ENCODE data around the gene HMGXB4.
"Not testable (repeated sequence)": the region's sequence is repeated elsewhere in the genome, so short reads cannot be mapped to it uniquely, and the experiment has no call there.

The HMGXB4 gene, protein sequence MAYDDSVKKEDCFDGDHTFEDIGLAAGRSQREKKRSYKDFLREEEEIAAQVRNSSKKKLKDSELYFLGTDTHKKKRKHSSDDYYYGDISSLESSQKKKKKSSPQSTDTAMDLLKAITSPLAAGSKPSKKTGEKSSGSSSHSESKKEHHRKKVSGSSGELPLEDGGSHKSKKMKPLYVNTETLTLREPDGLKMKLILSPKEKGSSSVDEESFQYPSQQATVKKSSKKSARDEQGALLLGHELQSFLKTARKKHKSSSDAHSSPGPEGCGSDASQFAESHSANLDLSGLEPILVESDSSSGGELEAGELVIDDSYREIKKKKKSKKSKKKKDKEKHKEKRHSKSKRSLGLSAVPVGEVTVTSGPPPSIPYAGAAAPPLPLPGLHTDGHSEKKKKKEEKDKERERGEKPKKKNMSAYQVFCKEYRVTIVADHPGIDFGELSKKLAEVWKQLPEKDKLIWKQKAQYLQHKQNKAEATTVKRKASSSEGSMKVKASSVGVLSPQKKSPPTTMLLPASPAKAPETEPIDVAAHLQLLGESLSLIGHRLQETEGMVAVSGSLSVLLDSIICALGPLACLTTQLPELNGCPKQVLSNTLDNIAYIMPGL

DNA sequence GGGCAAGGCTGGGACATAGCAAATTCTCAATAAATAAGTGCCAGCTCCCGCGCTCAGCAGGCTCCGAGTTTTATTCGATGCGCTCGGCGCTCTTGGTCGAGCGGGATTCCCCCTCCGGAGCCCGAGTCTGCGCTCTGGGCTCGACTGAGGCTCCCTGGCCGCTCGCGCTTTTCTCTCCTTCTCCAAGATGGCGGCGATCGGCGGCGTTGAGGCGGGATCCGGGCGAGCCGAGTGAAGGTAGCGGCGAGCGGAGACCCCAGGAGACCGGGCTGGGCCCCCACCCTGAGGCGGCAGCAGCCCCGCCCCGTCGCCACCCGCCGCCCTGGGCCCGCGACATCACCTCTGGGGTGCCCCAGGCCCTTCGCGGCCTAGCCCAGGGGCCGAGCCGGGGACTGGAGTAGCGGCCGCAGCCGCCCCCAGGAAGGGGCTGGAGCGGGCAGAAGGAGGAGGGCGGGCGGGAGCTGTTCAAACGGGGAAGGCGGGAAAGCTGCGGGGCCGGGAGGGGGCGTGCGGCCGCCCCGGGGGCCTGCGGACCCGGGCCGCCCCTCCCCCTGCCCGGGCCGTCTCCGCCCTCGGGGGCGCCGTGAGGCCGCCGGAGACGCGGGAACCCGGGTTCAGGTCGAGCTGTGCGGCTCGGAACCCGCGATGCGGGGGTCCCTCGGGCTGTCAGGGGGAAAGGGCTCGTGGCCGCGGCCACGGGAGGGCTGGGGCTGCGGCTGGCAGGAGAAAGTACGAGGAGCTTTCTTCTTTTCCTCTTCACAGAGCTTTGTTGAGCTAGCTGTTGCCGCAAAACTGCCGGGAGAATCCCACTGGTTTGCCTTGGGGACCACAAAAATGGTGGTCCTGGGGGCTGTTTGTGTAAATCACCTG lies at the start of gene HMGXB4:
HMGXB4 (plus strand) TSS at position 173 of the 870 bp plus-strand sequence. CDS start 4,898 bp downstream, outside the sequence.
- DNase-seq, result peak; percentile 57 to 88

DNA sequence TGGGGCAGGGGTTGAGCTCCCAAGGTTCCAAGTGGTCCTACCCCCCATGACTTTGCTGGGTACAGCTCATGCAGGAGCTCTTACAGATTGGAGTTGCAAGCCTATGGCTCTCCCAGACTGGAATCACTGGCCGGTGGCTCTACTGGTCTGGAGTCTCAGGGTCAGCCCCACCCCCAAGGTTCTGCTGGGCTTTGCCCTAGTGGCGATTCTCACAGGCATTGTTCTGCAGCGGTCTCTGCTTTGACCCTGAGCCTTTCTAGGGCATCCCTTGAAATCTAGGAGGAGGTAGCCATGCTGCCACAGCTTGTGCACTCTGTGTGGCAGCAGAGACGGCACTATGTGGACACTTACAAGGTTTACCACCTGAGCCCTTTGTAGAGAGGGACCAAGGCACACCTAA lies 49.3 kb upstream of the HMGXB4 start:
- DNase-seq, result no peak

DNA sequence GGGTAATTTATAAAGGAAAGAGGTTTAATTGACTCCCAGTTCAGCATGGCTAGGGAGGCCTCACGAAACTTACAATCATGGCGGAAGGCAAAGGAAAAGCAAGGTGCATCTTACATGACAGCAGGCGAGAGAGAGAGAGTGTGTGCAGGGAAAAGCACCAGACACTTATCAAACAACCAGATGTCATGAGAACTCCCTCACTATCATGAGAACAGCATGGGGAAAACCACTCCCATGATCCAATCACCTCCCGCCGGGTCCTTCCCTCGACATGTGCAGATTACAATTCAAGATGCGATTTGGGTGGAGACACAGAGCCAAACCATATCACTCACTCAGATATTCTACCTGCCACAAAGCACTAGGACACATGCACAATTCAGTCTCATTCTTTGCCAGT lies 48.1 kb upstream of the HMGXB4 start:
- DNase-seq, result peak; percentile 91 to 97

DNA sequence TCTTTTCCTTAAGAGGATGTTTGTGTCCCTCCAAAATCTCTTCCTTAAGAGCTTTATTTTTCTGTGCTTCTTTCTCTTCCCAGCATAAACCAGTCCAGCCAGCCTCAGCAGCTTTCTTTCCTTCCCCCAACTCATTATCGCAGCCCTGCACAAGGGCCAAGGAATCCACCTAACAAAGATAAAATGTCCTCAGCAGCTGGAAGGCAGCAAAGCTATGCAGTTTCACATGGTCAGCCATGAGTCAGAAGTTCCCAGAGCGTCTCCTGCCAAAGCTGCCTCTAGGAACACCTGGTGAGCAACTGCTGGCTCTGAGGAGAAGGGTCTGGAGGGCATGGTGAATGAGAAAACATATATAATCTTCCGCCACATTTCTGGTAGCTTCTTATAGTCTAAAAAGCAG lies 45.3 kb upstream of the HMGXB4 start:
- DNase-seq, result no peak

DNA sequence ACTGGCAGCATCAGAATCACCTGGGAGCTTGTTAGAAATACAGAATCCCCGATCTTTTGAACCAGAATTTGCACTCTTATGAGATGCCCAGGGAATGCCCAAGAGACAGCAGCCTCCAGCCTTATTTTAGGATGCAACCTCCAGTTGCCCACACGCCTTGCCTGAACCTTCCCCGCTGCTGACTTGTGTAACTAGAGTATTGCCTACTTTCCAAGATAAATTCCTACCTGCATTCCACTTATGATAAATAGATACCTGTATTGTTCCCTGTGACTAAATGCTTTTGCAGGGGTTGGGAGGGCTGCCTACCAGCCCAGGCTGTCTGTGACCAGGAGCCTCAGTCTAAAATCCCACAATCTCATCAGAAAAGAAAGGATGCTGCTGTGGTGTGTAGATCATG lies 44.3 kb upstream of the HMGXB4 start:
- no peak for DNase-seq

DNA sequence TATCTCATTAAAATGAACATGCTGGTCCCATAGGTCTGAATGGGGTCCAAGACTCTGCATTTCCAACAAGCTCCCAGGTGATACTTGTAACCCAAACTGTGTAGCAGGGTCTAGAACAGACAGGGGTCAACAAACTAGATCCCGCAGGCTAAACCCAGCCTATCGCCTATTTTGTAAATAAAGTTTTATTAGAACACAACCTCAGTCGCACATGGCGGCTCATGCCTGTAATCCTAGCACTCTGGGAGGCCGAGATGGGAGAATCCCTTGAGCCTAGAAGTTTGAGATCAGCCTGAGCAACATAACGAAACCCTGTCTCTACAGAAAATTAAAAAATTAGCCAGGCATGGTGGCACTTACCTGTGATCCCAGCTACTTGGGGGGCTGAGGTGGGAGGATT lies 42.3 kb upstream of the HMGXB4 start:
- DNase-seq, result no peak

DNA sequence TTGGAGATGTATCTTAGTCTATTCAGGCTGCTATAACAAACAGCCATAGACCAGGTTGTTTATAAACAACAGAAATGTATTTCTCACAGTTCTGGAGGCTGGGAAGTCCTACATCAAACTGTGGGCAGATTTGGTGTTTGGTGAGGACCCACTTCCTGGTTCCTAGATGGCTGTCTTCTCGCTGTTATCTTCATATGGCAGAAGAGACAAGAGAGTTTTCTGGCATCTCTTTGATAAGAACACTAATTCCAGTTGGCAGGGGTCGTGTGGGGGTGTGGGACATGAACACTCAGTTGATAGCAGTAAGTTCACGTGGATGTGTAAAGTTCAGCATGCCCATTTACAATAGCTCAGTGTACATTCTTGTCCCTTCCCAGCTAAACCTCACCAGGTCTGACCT lies 41.3 kb upstream of the HMGXB4 start:
- DNase-seq, result no peak

DNA sequence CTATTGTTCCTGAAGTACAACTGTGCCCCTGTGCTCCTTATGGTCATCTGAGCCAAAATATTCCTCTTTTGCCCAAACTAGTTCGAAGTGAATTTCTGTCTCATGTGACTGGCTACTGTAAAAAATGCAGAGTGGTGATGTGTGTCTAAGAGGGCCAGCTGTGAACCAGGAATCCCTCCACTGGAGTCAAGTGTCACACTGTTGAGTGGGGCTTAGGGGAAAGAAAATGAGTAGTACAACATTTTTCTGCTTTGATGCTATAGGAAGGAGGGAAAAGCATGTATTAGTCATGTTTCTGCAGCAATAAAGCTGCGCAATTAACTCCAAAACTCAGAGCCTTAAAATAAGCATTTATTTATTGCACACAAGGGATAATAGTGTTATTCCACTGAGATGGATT lies 39.8 kb upstream of the HMGXB4 start:
- peak in 1 of 2 experiments; percentile 52 for DNase-seq

DNA sequence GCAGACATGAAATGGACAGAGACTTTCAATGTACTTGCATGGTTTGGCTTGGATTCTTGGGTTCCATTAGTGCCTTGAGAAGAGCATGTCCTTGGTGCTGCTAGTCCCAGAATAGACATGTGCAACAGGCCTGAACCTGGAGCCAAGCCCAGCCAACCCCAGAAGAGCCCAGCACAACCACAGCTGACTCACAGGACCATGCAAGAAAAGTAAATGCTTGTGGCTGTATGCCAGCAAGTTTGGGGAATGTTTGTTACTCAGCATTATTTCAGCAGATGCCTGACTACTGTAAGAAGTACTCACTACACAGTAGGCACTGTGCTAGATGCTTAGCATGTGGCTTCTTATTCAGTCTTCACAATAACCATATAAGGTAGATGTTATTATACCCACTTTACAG lies 39.2 kb upstream of the HMGXB4 start:
- no peak for DNase-seq

DNA sequence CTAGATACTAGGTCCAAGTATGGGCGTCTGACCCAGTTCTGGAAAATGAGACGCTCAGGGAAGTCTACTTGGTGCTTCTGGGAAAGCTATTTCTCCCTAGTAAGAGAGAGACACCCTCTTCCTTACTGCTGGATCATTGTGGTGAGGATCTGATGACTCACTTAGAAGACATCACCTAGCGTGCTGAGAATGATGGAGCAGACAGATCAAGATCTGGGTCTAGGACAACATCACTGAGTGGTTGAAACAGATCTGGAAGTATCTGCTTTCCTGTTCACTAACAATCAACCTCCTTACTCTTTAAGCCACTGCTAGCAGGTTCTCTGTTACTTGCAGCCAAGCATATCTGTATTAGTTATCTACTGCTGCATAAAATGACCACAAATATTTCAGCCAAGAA lies 38.3 kb upstream of the HMGXB4 start:
- DNase-seq, result no peak

DNA sequence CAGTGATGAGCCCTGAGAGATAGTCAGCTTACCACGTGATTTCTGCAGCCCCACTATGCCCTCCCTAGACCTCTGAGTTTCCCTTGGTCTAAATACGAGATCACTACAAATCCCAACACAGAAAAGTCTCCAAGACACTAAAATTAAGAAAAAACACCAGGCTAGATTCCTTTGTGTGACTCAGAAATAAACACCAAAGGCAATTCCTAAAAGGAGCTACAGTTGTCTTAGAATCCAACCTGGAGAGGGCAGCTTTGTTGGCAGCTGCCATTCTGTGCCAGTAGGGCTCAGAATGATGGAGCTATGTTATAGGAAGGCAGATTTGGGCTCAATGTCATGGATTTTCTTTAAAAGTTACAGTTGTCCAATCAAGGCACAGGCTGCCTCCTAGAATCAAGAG lies 37.1 kb upstream of the HMGXB4 start:
- no peak for DNase-seq

DNA sequence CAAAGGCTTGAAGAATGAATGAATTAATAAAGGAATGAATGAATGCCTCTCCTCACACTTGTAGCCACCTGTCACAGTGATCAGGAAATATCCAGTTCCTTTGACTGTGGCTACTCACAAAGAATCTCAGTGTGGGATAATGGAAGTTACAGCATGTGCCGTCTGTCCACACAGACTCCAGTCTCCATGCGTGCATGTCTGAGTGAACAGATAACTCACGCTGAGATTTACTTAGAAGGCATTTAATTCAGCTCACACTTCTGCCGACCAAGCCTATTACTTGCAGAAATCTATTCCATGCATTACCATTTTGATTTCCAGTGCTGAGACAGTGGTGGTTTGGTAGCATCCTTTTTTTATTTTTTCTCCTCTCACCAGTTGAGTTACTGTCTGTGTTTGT lies 32.3 kb upstream of the HMGXB4 start:
- no peak for DNase-seq

DNA sequence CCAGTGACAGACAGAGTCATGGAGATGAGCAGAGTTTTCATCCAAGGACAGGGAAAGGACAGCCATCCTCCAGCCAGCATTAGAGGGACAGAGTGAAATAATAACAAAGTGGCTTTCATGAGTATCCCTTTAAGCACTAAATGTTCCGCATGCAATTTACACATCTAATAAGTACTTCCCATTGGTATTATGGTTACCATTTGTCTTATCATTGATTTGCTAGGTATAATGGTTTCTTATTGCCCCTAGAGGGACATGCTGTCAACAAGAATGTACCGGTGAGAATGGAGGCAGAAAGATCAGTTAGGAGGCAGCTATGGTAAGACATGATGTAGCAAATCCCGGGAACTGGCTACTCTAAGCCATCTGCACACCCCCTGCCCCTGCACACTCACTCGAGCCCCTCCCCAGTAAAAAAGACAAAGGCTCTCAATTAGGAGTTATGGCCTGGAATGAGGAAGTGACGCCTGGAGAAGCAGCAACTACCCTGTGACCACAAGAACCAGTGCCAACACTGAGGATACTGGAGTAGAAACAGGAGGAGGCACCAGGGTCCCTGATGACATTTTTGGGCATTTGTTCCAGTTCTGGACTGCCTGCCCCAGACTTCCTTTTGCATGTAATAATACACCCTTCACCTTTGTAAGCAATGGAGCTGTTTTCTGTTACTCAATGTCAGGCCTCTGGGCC lies 30.2 kb upstream of the HMGXB4 start:
- DNase-seq, result no peak

DNA sequence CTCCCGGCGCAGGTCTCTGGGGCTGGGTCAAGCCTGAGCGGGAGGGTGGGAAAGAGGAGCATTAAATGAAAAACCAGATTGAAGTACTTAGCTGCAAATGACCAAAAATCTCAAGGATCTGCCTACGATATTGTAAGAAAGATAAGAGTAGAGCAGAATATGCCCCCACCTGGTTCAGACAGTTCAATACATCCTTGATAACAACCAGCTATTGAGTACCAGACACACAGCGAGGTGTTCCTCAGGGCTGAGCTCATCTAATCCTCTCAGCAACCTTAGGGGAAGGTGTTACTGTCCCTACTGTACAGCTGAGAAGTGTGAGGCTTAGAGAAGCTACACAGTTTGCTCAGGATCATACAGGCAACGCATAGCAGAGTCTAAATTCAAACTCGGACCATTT lies 27.4 kb upstream of the HMGXB4 start:
- DNase-seq, result peak in 1 of 2 experiments; percentile 68

DNA sequence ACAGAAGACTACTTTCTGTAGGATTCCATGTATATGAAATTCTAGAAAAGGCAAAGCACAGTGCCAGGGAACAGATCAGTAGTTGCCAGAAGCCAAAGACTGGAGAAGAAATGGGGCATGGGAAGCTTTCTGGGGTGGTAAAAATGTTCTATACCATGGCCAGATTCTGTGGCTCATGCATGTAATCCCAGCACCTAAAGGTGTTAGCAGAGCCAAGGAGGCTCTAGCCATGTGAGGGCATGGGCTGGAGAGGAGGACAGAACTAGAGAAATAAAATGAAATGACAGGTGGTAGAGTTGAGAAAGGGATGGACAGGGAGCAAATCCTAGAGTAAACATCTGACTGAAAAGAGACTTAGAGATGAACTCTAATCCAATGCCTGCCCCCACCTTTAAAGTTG lies 26.9 kb upstream of the HMGXB4 start:
- peak in 1 of 2 experiments; percentile 39 for DNase-seq

DNA sequence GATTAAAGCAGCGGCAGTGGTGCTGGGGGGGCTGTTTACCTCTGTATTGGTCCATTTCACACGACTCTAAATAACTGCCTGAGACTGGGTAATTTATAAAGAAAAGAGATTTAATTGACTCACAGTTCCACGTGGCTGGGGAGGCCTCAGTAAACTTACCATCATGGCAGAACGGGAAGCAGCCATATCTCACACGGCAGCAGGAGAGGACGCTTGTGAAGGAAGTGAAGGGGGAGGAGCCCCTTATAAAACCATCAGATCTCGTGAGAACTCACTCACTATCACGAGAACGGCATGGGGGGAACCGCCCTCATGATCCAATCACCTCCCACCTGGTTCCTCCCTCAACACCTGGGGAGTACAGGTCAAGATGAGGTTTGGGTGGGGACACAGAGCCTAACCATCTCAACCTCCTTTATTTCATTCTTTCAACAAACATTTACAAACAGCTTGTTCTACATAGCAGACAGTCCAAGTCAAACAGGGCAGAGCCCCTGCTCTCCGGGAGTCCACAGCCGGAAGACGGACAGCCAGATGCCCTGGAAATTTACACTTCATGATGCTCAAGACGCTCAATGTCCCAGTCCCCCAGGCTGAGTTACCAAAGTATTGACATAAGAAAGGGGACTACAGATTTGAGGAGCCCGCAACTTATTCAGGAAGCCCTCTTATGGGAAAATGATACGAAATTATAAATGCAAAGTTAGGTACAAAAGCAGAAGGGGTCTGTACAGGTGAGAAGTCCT lies 26.3 kb upstream of the HMGXB4 start:
- DNase-seq, result peak; percentile 63 to 75

DNA sequence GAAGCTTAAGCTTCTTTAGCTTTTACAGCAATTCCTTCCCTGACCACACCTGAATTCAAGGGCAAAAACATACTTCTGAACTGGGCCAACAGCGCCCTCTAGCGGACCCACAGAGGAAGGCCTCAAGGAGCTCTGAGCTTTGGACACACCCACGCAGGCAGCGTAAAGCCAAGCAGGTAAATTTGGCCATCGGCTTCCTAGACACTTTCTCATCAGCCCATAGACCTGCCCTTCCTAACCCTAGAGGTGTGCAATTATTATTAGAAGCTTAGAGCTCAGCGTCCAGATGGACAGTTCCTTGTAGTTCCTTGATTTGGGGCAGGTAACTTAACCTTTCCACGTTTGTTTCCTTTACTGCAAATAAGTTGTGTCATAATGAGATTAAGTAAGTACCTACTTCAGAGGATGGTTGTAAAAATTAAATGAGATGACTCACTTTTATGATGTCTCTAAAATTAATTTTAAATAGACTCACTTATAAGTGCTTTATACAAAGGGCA lies 25.7 kb upstream of the HMGXB4 start:
- DNase-seq, result peak; percentile 81 to 86

DNA sequence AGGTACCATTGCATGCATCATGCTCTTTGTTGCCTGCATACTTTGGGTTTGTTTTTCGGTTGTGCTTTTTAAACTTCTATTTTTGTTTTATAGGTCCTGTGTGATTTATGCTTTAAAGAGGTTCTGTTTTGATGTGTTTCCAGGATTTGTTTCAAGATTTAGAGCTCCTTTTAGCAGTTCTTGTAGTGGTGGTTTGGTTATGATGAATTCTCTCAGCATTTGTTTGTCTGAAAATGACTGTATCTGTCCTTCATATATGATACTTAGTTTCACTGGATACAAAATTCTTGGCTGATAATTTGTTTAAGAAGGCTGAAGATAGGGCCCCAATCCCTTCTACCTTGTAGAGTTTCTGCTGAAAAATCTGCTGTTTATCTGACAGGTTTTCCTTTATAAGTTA lies 18.5 kb upstream of the HMGXB4 start:
- not testable (repeated sequence) for DNase-seq

DNA sequence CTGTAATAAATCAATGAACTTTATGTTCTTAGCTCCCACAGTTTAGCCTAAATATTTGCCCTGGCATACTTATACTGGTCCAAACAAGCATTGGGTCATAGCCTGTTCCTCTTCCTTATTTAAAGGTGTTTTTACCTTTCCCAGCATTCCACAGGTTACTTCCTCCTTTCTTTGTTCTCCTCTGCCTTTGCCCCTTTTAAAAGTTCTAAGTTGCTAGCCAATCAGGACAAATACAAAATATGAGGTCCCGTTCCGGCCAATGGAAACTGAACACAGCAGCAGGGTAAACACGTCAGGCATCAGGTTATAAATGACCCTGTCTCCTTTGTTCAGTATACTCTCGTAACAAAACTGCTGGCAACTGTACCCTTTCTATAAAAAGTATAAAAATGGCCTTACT lies 12.8 kb upstream of the HMGXB4 start:
- DNase-seq, result not testable (repeated sequence)

DNA sequence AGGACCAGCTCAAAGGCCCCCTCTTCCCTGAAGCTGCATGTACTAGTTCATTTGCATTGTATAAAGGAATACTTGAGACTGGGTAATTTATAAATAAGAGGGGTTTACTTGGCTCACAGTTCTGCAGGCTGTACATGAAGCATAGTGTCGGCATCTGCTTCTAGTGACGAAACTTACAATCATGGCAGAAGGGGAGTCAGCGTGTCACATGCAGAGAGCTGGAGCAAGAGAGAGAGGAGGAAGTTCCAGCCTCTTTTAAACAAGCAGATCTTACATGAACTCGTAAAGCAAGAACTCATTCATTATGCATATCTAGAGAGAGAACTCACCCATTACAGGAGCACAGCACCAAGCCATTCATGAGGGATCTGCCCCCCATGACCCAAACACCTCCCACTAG lies 7.1 kb upstream of the HMGXB4 start:
- no peak for DNase-seq

DNA sequence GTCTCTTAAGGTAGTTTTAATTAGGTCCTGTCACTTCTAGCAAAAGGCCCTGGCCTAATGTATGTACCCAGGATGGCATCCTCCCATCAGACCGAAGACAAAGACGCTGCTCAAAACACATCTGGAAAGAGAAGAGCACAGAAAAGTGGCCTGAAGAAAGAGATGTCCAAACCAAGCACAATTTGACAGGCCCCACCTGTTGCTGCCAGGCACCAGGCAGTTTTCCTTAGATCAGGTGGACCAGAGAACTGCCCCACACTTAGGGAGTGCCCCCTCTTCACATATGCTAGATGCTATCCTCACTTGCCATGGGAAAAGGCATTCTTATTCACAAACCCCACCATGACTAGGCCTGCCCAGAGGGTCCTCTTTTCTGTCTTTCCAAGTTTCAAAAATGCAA lies 3.3 kb upstream of the HMGXB4 start:
- DNase-seq, result no peak

DNA sequence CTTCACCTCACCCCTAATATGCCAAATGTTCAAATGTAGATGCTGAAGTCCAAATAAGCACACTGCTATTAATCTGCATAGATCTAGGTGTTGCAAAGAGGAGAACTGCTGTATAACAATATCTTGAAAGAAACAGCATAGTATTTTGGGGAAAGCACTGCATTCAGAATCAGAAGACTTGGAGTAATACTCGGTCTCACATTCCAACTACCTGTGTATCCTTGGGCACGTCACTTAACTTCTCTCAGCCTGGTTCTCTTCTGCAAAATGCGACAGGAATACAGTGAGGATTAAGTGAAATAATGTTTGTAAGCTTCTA lies 332 bp upstream of the HMGXB4 start:
- peak in 1 of 2 experiments; percentile 44 for DNase-seq
